ENCODE measurements around the gene HADHA. TPM values are rescaled to one million over a fixed set of nuclear protein-coding genes. Genes with fewer than 3 reads are reported as not detected.
"Not testable (repeated sequence)": the region's sequence is repeated elsewhere in the genome, so short reads cannot be mapped to it uniquely, and the experiment has no call there.

Gene HADHA
- total RNA-seq, 1 donor from 2014 or later = 89.1 TPM

GRCh38 chr2:26173776-26174482, 70.5 kb downstream of the HADHA start:
- no peak for DNase-seq

GRCh38 chr2:26172871-26173775, 71.3 kb downstream of the HADHA start, which contains the start of gene GAREM2:
GAREM2 (plus strand) TSS chr2:26173088; CDS start chr2:26173221, 133 bp downstream.
- DNase-seq = no peak

GRCh38 chr2:26172189-26172870, 72.1 kb downstream of the HADHA start:
- DNase-seq = no peak

GRCh38 chr2:26170795-26171194, 73.6 kb downstream of the HADHA start:
- no peak for DNase-seq

- DNase-seq = no peak
Measured at GRCh38 chr2:26169681-26170414, 74.6 kb downstream of the HADHA start.

- no peak for DNase-seq
Measured at GRCh38 chr2:26169226-26169625, 75.2 kb downstream of the HADHA start.

GRCh38 chr2:26168785-26169184, 75.6 kb downstream of the HADHA start:
- no peak for DNase-seq

- DNase-seq = not testable (repeated sequence)
Measured at GRCh38 chr2:26166541-26166940, 77.9 kb downstream of the HADHA start.

GRCh38 chr2:26165403-26165802, 79.0 kb downstream of the HADHA start:
- no peak for DNase-seq

- no peak for DNase-seq
Measured at GRCh38 chr2:26164641-26165211, 79.7 kb downstream of the HADHA start.

- DNase-seq = no peak
Measured at GRCh38 chr2:26164231-26164630, 80.2 kb downstream of the HADHA start.

- no peak for DNase-seq
Measured at GRCh38 chr2:26162963-26163362, 81.5 kb downstream of the HADHA start.

- no peak for DNase-seq
Measured at GRCh38 chr2:26161926-26162325, 82.5 kb downstream of the HADHA start.

- DNase-seq = no peak
Measured at GRCh38 chr2:26157580-26157979, 86.9 kb downstream of the HADHA start.

- DNase-seq = no peak
Measured at GRCh38 chr2:26150243-26150642, 94.2 kb downstream of the HADHA start.

GRCh38 chr2:26148501-26148900, 95.9 kb downstream of the HADHA start:
- DNase-seq = no peak

- DNase-seq = peak; percentile 26
Measured at GRCh38 chr2:26144953-26145680, 99.3 kb downstream of the HADHA start.

- no peak for DNase-seq
Measured at GRCh38 chr2:26144031-26144430, 100.4 kb downstream of the HADHA start.

GRCh38 chr2:26141145-26141769, 103.2 kb downstream of the HADHA start:
- no peak for DNase-seq

All from occipital lobe (tissue), 2 donors.